SH-SY5Y (cell line): ENCODE results near the gene ZBTB16.

ENCODE experiments used
- GATA2 ChIP-seq: IDR thresholded peaks from 2 replicates; pipeline ENCODE4 v1.6.1; 2011; ENCODE audit warnings: mild to moderate bottlenecking, low read depth, low read length
- GATA3 ChIP-seq: IDR thresholded peaks from 2 replicates; pipeline ENCODE4 v1.6.1; 2011; ENCODE audit warnings: low read depth, mild to moderate bottlenecking, low read length, moderate library complexity

DNA sequence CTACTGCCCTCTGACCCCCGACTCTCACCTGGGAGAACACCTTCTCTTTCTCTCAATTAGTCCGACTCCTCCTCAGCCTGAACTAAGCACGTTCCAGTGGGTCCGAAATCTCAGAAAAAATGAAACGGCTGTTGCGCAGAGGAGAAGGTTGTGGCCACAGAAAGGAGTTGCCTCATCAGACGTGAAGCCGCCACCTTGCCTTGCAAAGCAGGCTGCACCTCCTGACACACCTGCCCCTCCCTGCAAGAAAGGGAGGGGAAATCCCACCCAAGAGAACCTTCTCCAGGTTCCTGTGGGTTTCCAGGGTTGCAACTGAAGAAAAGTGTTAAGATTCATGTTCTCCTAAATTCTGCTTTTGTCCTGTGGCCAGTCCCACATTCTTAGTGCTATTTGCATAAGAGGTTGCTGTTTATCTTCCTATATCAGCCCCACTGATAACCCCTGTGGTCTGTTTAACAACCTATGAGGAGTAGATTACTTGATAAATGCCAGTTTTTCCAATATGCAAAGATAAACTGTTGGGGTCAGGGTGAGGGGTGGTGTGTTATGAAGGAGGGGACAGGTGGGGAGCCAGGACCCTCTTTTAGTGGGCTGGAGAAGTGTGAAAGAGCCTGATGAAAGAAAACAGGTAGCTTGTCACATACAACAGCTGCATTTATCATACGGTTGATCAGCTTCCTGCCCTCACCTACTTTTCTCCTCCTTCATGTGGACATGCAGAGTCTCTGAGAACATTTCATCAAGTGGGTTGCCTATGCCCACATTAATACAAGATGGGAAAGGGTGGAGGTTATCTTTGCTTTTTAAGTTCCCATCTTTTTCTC is 18.2 kb downstream of the ZBTB16 start:
- peak; percentile 47 for TF ChIP-seq GATA2
- no peak for TF ChIP-seq GATA3
